Measurements from ENCODE around the gene CCS.

Gene CCS

DNA sequence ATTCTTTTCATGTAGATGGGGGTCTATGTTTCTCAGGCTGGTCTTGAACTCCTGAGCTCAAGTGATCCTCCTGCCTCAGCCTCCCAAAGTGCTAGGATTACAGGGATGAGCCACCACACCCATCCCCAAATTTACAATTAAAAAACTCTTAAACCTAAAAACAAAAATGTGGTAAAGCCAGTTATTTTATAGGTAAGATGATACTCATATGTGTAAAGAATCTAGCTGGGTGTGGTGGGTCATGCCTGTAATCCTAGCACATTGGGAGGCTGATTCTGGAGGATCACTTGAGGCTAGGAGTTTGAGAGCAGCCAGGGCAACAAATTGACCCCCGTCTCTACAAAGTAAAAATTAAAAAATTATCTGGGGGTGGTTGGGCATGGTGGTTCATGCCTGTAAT is 19.5 kb downstream of the CCS start:
- ChIA-PET CTCF (interaction anchor here (0.6 kb wide), 2 partner anchors 301 to 744 kb away, joined by 4 to 5 read pairs; no protein-coding TSS in a partner anchor), POLR2A (interaction anchor here (0.6 to 1.6 kb wide), 4 partner anchors 20 to 284 kb away, joined by 3 to 10 read pairs (median 3); partner anchors contain the start of genes CCDC87, CCS, RBM4 and RBM4B)
- TF ChIP-seq L3MBTL2 (conservative IDR thresholded peaks at IDR 0.05), result no peak
- no peak for DNase-seq (ENCODE audit: extremely low spot score)

DNA sequence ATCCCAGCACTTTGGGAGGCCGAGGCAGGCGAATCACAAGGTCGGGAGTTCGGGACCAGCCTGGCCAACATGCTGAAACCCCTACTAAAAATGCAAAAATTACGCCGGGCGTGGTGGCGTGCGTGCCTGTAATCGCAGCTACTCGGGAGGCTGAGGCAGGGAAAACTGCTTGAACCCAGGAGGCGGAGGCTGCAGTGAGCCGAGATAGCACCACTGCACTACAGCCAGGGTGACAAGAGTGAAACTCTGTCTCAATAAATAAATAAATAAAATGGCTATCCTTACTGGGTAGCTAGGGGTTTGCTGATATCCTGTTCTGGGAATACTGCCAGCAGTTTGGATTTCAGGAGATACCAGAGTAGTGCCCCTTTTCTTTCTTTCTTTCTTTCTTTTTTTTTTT is 21.1 kb downstream of the CCS start:
- CTCF ChIA-PET, result no interaction called here
- DNase-seq (ENCODE audit: extremely low spot score), result no peak
- POLR2A ChIA-PET, result interaction anchor here (0.7 to 1.6 kb wide), 4 partner anchors 9 to 238 kb away, joined by 3 to 10 read pairs (median 4); partner anchors contain the start of genes CCDC87 and CCS
- TF ChIP-seq HDGF (IDR thresholded peaks at IDR 0.05; ENCODE audit: borderline replicate concordance) (no peak), BHLHE40 (IDR thresholded peaks at IDR 0.05; ENCODE audit: borderline replicate concordance) (no peak)

DNA sequence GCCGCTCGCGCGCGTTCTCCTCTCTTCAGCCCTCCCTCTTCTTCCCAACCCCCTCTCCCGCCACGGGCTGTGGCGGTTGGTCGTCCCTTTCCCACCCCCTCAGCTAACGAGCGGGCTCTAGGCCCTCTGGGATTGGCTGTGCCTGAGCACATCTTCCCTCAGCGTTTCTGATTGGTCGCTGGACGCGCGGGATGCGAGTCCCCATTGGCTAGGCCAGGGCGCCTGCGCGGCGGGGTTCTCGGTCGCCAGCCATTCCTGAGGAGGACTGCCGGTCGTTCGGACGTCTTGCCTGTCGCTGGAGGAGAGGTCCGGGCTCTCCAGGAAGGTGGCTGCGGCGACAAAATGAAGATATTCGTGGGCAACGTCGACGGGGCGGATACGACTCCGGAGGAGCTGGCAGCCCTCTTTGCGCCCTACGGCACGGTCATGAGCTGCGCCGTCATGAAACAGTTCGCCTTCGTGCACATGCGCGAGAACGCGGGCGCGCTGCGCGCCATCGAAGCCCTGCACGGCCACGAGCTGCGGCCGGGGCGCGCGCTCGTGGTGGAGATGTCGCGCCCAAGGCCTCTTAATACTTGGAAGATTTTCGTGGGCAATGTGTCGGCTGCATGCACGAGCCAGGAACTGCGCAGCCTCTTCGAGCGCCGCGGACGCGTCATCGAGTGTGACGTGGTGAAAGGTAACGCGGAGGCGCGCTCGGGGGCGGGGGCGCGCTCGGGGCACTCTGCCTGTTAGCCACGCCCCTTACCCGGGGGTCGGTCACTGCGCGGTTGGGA is 23.6 kb downstream of the CCS start, which contains the start of gene RBM14:
Gene RBM14, plus strand, starts transcription at position 252 of the 776 bp plus-strand sequence. Its CDS starts 91 bp downstream, at position 343.
- DNase-seq (ENCODE audit: extremely low spot score), result peak; percentile 98
- ChIA-PET CTCF (interaction anchor here (1.2 to 2.0 kb wide), 2 partner anchors 22 to 24 kb away, joined by 3 to 5 read pairs; partner anchors contain the start of genes CCDC87, CCS and RBM4), POLR2A (interaction anchor here (0.6 to 4.4 kb wide), 25 partner anchors 8 to 303 kb away, joined by 3 to 84 read pairs (median 5); partner anchors contain the start of genes ACTN3, CCDC87, CCS and RBM4)
- peak; percentile 88 for TF ChIP-seq L3MBTL2 (conservative IDR thresholded peaks at IDR 0.05)
- peak; percentile 77; the same call in 1 of the 2 replicates for TF ChIP-seq ELF4 (IDR thresholded peaks at IDR 0.05)
- TF ChIP-seq, protein P1, sequence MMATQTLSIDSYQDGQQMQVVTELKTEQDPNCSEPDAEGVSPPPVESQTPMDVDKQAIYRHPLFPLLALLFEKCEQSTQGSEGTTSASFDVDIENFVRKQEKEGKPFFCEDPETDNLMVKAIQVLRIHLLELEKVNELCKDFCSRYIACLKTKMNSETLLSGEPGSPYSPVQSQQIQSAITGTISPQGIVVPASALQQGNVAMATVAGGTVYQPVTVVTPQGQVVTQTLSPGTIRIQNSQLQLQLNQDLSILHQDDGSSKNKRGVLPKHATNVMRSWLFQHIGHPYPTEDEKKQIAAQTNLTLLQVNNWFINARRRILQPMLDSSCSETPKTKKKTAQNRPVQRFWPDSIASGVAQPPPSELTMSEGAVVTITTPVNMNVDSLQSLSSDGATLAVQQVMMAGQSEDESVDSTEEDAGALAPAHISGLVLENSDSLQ (IDR thresholded peaks at IDR 0.05), result peak; percentile 83
- no peak for TF ChIP-seq SP1 (IDR thresholded peaks at IDR 0.05)
- no peak for TF ChIP-seq TARDBP (IDR thresholded peaks at IDR 0.05)

DNA sequence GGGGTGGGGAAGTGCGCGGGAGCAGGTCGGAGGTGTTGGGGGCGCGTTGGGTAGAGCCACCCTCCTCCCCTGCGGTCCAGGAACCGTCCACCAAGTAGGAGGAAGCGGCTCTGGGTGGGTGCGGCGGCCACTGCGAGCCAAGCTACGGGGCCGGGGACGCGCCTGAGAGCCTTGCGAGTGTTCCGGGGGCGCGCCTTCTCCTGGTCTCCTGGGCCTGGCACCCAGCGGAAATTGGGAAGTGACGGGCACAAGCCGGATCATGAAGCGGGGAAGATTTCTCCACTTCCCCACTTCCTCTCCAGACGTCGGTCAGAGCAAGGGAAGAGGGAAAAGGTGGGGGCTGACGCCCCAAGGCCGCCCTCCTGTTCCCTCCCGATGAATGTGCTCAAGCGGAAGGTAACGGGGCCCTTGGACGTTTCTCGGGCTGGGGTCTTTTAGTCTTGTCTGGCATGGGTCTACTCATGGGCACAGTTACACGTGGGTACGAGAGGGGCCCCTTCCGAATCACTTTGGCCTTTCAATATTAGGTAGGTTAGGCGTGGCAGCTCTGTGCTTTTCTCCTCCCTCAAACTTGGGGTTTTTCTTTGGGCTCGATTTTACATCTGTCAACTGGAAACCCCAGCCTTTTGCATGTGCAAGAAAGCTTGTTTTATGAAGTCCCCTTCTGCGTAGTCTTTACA is 24.3 kb downstream of the CCS start:
- ChIA-PET POLR2A (interaction anchor here (0.6 to 4.4 kb wide), 20 partner anchors 8 to 269 kb away, joined by 3 to 84 read pairs (median 5); partner anchors contain the start of genes ACTN3, BBS1, CCDC87 and CCS), CTCF (interaction anchor here (1.2 to 2.0 kb wide), 3 partner anchors 22 to 60 kb away, joined by 3 to 5 read pairs (median 3); partner anchors contain the start of genes CCDC87, CCS, RBM4 and RBM4B)
- TF ChIP-seq FOXA1 (IDR thresholded peaks at IDR 0.05) (no peak), LEF1 (IDR thresholded peaks at IDR 0.05; ENCODE audit: borderline replicate concordance) (no peak), SUZ12 (IDR thresholded peaks at IDR 0.05) (no peak), L3MBTL2 (conservative IDR thresholded peaks at IDR 0.05) (no peak), CTBP1 (IDR thresholded peaks at IDR 0.05; ENCODE audit: borderline replicate concordance) (no peak), ARNT (IDR thresholded peaks at IDR 0.05) (no peak), BHLHE40 (IDR thresholded peaks at IDR 0.05; ENCODE audit: borderline replicate concordance) (no peak), TARDBP (IDR thresholded peaks at IDR 0.05) (no peak), FOXK2 (IDR thresholded peaks at IDR 0.05) (no peak), SP1 (IDR thresholded peaks at IDR 0.05) (no peak), ZNF384 (IDR thresholded peaks at IDR 0.05) (no peak), FOXM1 (IDR thresholded peaks at IDR 0.05; ENCODE audit: borderline replicate concordance) (no peak)
- DNase-seq (ENCODE audit: extremely low spot score), result no peak

DNA sequence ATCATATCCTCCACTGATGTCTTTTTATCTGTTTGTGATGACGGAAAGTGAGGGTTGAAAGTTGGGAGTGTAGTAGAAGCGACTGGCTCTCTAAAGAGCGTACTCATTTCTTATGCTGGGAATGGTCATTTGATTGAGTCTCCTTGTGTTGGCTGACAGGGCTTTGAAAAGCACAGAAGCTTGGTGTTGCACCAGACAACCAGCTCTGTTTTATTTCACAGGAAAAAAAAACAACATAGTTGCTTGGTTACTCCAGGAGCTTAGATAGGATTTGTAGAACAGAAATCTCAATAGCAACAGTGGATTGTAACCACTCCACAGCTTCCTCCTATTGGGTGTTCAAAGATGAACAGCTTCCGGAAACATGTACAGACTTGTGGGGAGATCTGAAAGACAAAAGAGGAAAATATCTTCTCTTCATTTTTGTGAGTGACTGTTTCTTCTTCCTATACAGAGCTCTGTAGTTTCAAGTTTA is 26.1 kb downstream of the CCS start:
- no peak for DNase-seq (ENCODE audit: extremely low spot score)
- TF ChIP-seq TARDBP (IDR thresholded peaks at IDR 0.05) (no peak), LEF1 (IDR thresholded peaks at IDR 0.05; ENCODE audit: borderline replicate concordance) (no peak), FOXK2 (IDR thresholded peaks at IDR 0.05) (no peak), L3MBTL2 (conservative IDR thresholded peaks at IDR 0.05) (no peak), ZNF384 (IDR thresholded peaks at IDR 0.05) (no peak), FOXM1 (IDR thresholded peaks at IDR 0.05; ENCODE audit: borderline replicate concordance) (no peak), NFRKB (IDR thresholded peaks at IDR 0.05) (no peak)
- TF ChIP-seq, protein P1 (IDR thresholded peaks at IDR 0.05), result no peak
- POLR2A ChIA-PET, result interaction anchor here (1.1 to 4.4 kb wide), 2 partner anchors 9 to 18 kb away, joined by 3 to 84 read pairs; partner anchors contain the start of gene RBM4
- CTCF ChIA-PET, result interaction anchor here (0.7 kb wide), 1 partner anchor 58 kb away, joined by 3 read pairs; no protein-coding TSS in a partner anchor

DNA sequence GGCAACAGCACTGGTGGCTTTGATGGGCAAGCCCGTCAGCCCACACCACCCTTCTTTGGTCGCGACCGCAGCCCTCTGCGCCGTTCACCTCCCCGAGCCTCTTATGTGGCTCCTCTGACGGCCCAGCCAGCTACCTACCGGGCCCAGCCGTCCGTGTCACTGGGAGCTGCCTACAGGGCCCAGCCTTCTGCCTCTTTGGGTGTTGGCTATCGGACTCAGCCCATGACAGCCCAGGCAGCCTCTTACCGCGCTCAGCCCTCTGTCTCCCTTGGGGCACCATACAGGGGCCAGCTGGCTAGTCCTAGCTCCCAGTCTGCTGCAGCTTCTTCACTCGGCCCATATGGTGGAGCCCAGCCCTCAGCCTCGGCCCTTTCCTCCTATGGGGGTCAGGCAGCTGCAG is 31.5 kb downstream of the CCS start:
- no peak for TF ChIP-seq BHLHE40 (IDR thresholded peaks at IDR 0.05; ENCODE audit: borderline replicate concordance)
- no peak for TF ChIP-seq ARNT (IDR thresholded peaks at IDR 0.05)
- no peak for TF ChIP-seq L3MBTL2 (conservative IDR thresholded peaks at IDR 0.05)
- DNase-seq (ENCODE audit: extremely low spot score), result no peak
- ChIA-PET CTCF (no interaction called here), POLR2A (interaction anchor here (1.3 to 1.5 kb wide), 3 partner anchors 8 to 32 kb away, joined by 4 to 9 read pairs (median 8); partner anchors contain the start of genes CCDC87, RBM14 and RBM4)
